ENCODE results near the gene CLDND2.

Gene CLDND2

GRCh38 chr19:51382004-51382403 is 13.2 kb upstream of the CLDND2 start:
- no peak for DNase-seq (ENCODE audit: low spot score)

GRCh38 chr19:51380379-51380778 is 11.6 kb upstream of the CLDND2 start:
- DNase-seq (ENCODE audit: low spot score): no peak

GRCh38 chr19:51377422-51377821 is 8.6 kb upstream of the CLDND2 start:
- DNase-seq (ENCODE audit: low spot score): no peak

DNA sequence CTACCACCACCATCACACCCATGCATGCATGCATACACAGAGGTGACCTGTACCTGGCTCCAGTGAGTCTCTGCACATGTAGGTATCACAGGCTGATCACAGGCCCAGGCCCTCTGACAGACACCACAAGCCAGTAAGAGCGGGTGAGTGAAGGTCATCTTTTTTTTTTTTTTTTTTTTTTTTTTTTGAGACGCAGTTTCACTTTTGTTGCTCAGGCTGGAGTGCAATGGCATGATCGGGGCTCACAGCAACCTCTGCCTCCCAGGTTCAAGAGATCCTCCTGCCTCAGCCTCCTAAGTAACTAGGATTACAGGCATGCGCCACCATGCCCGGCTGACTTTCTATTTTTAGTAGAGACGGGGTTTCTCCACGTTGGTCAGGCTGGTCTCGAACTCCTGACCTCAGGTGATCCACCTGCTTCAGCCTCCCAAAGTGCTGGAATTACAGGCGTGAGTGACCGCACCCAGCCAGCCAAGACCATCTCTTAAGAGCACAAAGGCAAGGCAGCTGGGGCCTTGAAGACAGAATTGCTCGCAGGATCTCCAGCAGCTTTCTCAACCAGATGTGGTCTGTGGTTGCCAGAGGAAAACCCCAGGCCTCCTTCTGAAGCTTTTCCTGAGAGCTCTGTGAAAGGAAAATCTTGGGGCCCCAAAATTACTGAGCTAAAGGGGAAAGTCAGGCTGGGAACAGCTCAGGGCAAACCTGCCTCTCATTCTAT is 6.9 kb upstream of the CLDND2 start:
- DNase-seq (ENCODE audit: low spot score): no peak

DNA sequence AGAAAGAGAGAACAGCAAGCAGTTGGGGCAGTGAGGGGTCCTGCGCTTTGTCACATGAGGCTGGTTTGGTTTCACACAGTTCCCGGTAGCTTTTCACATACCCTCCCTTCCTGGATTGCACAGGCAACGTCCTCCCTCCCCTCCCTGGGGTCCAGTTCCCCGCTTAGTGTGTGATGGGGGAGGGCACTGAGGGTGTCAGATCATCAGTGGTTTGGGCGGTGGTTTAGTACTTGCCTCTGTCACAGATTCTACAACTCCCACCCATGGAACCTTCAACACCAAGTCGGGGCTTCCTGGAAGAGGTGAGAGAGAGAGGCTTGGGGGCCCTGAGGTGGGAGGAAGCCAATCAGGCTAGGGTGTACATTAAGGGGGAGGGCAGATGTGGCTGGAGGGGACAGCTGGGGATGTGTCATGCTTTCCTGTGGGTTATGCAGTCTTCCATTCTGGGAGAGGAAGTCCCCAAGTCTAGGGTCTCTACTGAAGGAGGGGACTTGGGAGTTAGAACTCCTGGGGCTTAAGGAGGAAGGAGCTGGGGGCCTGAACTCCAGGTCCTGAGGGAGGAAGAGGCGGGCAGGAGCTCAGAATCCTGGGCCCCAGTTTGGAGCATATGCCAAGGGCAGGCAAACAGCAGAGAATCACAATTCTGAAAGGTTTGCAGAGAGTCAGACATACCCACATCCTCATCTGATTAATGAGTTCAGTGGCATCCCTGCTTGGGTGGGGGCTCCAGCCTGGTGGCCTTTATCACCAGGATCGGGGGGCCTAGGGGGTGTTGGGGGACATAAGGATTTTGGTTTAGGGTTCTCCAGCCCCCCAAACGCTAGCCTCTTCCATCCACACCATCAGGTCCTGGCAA is 4.1 kb upstream of the CLDND2 start, which contains the start of gene NKG7:
Gene NKG7, minus strand, starts transcription at position 6 of the 856 bp plus-strand sequence. CDS start 119 bp downstream, outside the sequence.
- DNase-seq (ENCODE audit: low spot score): no peak

DNA sequence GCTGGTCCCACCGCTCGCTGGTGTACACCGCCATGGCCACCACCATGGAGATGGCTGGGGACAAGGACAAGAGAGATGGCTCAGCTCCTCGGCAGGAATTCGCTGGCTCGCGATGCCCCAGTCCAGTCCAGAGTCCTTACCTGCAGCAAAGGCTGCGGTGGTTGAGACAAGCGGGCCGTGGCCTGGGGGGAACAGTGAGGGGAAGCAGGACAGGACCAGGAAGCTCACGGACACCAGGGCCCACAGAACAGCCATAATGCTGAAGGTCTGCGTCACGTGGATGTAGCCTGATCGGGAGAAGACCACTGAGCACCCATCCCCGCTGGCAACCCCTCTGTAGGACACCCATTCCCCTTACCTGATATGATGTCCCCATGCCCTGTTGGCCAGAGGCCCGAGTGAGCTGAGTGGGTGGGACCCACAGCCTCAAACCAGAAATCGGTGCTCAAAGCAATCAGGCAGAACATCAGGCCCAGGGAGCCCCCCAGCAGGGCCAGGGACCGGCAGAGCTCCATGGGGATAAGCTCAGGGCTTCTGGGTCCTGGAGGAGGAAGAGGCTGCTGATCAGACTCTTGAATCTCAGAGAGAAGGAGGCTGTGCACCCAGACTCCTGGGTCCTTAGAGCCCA is 3.3 kb upstream of the CLDND2 start:
- DNase-seq (ENCODE audit: low spot score): no peak

DNA sequence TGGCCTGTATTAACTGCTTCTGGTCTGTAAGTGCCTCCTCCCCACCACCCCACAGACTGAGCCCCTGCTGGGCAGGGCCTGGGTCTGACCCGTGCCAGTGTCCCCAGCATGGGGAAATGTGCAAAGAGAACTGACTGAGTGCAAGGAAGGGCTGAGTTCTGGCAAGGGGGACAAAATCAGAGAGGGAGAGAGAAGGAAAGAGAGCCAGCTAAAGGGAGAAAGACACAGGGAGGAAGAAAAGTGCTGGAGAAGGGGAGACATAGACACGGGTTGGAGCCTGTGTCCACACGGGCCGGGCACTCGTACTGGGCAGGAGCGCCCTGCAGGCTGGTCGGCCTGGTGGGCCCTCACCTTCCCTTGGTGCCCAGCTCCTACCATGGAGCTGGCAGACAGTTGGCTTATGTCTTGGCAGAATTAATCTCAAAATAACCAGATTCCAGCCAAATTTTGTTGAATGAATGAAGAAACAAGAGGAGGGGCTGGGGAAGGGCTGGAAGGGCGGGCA is 2.4 kb upstream of the CLDND2 start:
- DNase-seq (ENCODE audit: low spot score): no peak

DNA sequence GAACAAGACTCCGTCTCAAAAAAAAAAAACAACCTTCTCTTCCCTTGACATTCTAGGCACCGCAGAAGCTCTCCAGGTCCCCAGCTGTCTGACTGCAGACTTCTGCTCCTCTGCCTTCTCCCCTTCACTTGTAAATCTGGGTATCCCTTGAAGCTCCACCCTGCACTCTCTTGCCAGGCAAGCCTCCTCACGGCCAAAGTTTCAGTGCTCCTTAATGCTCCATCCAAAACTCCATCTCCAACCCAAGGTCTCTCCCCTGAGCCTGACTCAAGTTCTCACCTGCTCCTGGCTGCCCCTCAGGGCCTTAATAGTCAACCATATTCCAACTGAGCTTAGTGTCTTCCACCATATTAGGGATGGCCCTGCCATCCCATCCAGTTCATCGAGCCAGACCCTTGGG is 1.4 kb upstream of the CLDND2 start:
- DNase-seq (ENCODE audit: low spot score): no peak

- DNase-seq (ENCODE audit: low spot score): peak; percentile 90
Observed at GRCh38 chr19:51367565-51368365, 1.0 kb downstream of the CLDND2 start.

DNA sequence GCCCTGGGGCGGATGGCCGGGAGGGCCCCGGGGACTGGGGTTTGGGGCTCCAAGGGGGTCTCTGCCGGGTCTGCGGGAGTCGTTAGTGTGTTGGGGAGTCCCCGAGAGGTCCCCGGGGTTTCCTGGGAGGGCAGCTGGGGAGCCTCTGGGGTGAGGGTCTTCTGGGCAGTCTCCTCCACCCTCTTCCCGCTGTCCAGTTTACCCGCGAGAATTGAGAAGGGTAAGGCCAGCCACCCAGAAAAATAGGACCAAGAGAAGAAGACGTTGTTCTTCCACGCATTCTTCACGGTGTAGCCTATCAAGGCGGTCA is 1.6 kb downstream of the CLDND2 start:
- no peak for DNase-seq (ENCODE audit: low spot score)

GRCh38 chr19:51366389-51367254 is 2.2 kb downstream of the CLDND2 start:
- peak; percentile 94 for DNase-seq (ENCODE audit: low spot score)

DNA sequence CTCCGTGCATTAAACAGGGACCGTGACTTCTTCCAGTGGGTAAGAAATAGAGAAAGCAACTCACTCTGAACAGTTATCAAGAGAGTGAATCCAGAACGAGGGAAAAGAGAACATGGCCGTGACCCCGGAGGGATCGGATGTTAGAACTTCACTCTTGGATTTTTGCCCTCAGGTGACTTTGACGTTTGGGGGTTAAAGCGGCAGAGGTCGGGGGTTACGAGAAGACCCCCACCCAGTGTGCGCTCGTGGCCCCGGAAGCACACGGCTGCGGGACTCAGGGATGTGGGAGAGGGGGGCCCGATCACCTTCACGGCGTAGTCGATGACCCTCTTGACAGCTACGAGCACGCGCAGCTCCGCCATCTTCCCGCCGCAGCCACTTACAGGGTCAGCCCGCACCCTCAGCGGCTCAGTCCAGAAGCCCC is 2.8 kb downstream of the CLDND2 start, which contains the start of gene ETFB:
Gene ETFB, minus strand, starts transcription at position 424 of the 424 bp plus-strand sequence. Its CDS starts 62 bp downstream, at position 362.
- DNase-seq (ENCODE audit: low spot score): peak; percentile 34

DNA sequence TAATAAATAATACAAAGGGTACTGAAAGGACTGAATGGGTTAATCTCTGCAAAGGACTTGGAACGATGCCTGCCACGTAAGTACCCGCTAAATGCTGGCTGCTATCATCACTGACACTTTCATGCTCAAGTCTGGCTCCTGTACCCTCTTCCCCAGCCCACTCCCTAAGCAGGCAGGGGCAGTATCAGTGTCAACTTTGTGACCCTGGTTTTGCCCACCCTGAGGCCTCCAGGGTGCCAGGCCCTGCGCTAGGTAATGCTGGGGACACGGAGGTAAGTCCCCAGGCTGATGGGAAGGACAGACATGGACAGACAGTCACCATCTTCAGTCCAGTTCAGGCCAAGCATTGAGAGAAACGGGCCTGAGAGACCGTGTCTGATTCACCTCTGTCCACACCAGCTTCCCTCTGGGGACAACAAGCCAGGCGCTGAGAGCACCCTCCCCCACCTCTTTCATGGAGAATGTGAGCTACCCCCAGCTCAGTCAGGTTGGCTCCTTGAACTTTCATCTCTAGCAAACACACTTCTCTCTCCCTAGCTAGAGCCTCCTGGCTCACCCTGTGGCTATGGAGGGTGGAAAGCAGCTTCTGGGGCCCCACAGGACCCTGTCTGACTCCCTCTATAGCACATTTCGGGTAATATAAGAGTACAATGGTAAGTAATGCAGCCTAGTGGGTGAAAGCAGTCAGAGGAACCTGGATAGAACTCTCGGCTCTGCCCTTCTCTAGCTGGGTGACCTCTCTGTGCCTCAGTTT is 3.4 kb downstream of the CLDND2 start:
- peak; percentile 34 for DNase-seq (ENCODE audit: low spot score)

DNA sequence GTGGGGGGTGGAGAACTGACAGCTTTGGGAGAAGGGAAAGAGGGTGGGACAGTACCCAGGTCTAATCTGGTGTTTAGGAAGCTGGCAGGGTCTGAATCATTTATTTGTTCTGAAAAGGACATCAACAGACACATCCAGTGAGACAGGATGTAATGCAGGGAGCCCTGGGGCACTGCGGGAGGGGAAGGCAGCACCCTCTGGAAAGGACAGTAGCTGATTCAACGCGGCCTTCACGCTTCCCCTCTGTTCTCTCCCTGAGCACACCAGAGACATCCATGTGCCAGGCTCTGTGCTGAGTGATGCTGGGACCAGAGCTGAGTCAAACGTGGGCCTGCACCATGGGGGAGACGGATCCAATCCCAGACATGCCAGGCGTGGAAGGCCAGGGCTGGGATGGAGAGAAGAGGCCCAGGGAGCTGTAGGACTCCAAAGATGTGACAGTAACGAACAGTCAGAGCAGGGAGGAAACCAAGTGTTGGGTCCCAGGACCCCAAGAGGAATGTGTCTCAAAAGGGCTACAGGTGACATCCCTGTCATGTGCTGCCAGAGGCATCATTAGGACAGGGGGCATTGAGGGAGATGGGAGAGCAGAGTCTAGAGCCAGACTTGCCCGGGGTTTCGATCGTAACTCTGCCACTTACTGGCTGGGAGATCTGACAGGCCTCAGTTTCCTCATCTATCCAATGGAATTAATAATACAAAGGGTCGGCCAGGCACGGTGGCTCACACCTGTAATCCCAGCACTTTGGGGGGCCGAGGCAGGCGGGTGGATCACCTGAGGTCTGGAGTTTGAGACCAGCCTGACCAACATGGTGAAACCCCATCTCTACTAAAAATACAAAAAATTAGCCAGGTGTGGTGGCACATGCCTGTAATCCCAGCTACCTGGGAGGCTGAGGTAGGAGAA is 4.3 kb downstream of the CLDND2 start:
- no peak for DNase-seq (ENCODE audit: low spot score)

DNA sequence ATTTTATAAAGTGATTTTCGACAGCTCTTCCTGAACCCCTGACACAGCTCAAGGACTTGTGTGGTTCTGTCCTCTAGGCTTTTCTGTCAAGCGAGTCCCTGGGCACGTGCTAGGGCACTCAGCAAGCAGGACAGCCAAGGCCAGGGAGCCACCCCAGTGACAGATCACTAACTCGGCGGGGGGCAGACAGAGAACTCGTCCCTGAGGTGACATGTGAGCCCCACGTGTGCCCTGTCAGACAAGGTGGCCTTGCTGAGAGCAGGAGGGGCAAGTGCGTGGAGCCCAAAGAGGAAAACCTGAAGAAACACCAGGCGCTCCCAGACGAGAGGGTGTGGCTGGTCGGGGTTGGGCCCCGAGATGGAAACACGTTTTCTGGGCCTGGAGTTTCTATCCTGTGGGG is 7.6 kb downstream of the CLDND2 start:
- no peak for DNase-seq (ENCODE audit: low spot score)

DNA sequence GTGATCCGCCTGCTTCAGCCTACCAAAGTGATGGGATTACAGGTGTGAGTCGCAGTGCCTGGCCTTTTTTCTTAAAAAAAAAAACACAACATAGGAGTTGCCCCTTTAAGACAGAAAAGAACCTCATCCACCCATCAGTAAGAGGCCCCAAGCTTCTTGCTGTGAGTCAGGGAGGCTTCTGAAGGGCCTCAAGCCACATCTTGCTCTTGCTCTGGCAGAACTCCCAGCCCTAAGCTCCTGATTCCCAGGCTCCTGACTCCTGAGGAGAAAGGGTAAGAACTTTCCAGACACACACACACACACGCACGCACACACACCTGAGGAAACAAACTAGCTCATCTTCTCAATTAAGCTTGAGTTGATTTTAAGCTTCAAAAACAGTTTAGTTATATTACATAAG is 9.5 kb downstream of the CLDND2 start:
- DNase-seq (ENCODE audit: low spot score): no peak

GRCh38 chr19:51357952-51358351 is 10.9 kb downstream of the CLDND2 start:
- no peak for DNase-seq (ENCODE audit: low spot score)

DNA sequence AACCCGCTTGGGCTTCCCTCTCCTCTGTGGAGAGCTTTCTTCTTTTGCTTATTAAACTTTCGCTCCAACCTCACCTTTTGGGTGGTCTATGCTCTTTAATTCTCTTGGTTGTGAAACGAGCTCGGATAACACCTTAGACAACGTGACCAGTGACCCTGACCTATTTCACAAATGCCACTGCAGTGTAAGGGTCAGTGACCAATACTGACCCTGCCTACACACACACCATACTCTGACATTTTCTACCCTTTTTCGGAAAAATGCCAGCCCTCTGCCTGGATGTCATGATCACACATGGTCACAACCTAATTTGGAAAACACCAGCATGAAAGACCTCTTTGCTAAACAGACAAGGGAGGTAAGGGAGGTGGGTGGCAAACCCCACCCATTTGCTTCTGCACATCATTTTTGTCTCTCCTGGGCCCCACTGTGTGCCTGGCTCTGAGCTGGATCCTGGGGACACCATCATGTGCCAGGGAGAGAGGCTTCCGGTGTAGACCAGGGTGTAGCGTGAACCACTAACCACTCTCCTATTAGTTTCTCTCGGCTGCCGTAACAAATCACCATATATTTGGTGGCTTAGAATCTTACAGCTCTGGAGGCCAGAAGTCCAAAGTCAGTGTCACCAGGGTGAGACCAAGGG is 12.5 kb downstream of the CLDND2 start:
- no peak for DNase-seq (ENCODE audit: low spot score)
